NB4 (cell line): ENCODE results near the gene COL26A1.

ENCODE experiments used
- CTCF ChIP-seq: IDR thresholded peaks from one replicate; pipeline ENCODE4 v1.5.1; 2012; ENCODE audit warnings: low read depth, low read length
- POLR2A ChIP-seq: IDR thresholded peaks from 2 replicates; pipeline ENCODE4 v1.6.1; 2011; ENCODE audit warnings: mild to moderate bottlenecking; ENCODE audit not compliant: insufficient read length; ENCODE audit errors: extremely low read depth

- no peak for TF ChIP-seq CTCF
- TF ChIP-seq POLR2A: no peak
Observed at GRCh38 chr7:101536232-101536631, 173.6 kb downstream of the COL26A1 start.
